NCI-H187 (cell line): ENCODE data around the gene PDGFRB.

Source experiments
- DNase-seq, 2 experiments: peaks; one replicate each; lab custom pipeline; 2025; lab: John Stamatoyannopoulos, UW

PDGFRB gene

DNA sequence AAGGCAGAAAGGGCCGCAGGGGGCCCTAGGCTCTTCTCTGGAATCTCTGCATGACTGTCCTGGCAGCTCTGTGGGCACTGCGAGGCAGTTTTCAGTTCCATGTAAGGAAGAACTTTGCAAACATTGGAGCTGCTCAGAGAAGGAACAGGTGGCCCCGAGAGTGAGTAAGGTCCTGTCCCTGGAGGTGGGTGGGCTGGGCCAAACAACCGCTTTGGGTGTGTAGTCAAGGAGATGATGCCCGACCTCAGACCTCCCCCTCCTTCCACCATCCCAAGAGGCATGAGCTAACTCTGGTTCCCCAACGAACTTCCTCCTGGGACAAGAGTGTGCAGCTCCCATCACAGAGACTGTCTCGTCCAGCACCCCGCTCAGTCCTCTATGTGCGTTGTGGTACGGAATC is 89.8 kb downstream of the PDGFRB start:
- DNase-seq: no peak

DNA sequence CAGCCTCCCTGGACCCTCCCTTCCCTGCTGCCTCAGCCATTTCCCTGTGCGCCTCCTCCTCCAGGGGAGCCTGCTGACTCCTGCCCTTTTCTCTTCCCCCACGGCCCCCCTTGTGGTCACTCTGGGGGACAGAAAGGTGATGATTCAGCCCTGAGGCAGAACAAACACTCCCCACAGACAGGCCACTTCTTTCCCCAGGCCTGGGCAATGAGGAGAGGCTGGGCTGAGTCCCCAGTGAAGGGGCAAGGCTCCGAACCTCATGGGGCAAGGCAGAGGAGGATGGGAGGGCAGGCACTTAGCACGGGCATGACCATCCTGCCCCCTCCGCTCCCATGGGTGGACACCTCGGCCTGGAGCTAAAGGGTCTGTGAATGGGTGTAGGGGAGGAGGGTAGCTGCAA is 90.3 kb downstream of the PDGFRB start:
- DNase-seq: no peak

DNA sequence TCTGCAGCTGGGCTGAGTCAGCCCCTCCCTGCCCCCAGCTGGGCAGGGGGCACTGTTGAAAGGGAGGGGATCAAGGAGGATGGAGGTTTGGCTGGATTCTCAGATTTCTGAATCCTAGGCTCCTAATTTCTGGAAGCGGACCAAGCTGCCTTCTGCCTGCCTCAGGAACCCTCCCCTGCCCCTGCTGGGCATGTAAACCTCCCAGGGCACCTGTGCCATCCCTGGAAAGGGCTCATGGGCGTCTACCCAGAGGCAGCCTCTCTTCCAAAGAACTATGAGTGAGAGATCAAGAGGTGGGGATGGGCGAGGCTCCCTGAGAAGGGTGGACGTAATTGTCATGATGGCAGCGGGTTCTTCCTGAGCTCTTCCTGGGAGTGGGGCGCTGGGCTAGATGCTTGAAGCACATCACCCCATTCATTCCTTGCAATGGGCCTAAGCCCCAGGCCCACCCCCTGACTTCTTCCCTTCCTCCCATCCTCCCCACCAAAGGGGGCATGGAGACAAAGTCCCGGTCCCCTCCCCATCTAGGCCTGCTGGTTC is 90.9 kb downstream of the PDGFRB start:
- no peak for DNase-seq
